Panc1 (cell line): ENCODE measurements around the gene KCNG1. TPM values are rescaled to one million over a fixed set of nuclear protein-coding genes. Genes with fewer than 3 reads are reported as not detected.

Experiments
- ATAC-seq: fragments of 200-7000 bp; cut with Tn5 transposase; 2 replicates; pipeline ENCODE4 v1.9.1; 2020; ENCODE audit warnings: mild to moderate bottlenecking, moderate library complexity
- BruUV-seq: library from RNA; stranded (reverse); fragments of 400-500 nt; replicated peaks from 2 replicates; lab custom pipeline; 2021; lab: Mats Ljungman, UMichigan
- CTCF ChIA-PET: fragments of 300-600 bp; sonication (Branson Sonifier 250); formaldehyde crosslinking; loops from one replicate; lab custom pipeline; 2022; ENCODE audit warnings: antibody characterized with exemption; lab: Charles Lee
- POLR2A ChIA-PET: fragments of 300-600 bp; sonication (Branson Sonifier 250); formaldehyde crosslinking; loops from one replicate; lab custom pipeline; 2022; ENCODE audit warnings: antibody characterized with exemption; lab: Charles Lee
- DNase-seq: peaks from one replicate; pipeline ENCODE4 v3.0.0-alpha.2; 2010; ENCODE audit warnings: low read depth, low spot score
- H3K27ac ChIP-seq: 2 replicates; pipeline ENCODE4 v1.5.1; 2011; ENCODE audit warnings: mild to moderate bottlenecking, low read length, inconsistent platforms
- H3K27me3 ChIP-seq: fragments of 200-500 bp; sonication (Bioruptor generic); 2 replicates; pipeline ENCODE4 v1.6.0; 2014; ENCODE audit warnings: low read length, inconsistent platforms; ENCODE audit not compliant: control insufficient read depth, insufficient read depth
- H3K36me3 ChIP-seq: fragments of 200-500 bp; sonication (Bioruptor generic); 2 replicates; pipeline ENCODE4 v1.5.1; 2014; ENCODE audit warnings: inconsistent platforms, mild to moderate bottlenecking, low read length, moderate library complexity; ENCODE audit not compliant: control insufficient read depth, insufficient read depth
- H3K4me1 ChIP-seq: 2 replicates; pipeline ENCODE4 v1.5.1; 2011; ENCODE audit warnings: inconsistent platforms, mild to moderate bottlenecking, low read length, moderate library complexity; ENCODE audit not compliant: control insufficient read depth, insufficient read depth
- H3K4me3 ChIP-seq, 2 experiments: 2 replicates each; pipeline ENCODE4 v1.5.1; 2011 to 2012; ENCODE audit warnings: low read depth in 2 of 2, low read length in 2 of 2, mild to moderate bottlenecking in 2 of 2, inconsistent platforms in 1 of 2, moderate library complexity in 1 of 2
- H3K9me3 ChIP-seq: fragments of 200-500 bp; sonication (Bioruptor generic); 2 replicates; pipeline ENCODE4 v1.5.1; 2014; ENCODE audit warnings: low read depth, mild to moderate bottlenecking, inconsistent platforms, low read length, moderate library complexity; ENCODE audit not compliant: control insufficient read depth, insufficient read depth
- POLR2AphosphoS5 ChIP-seq: IDR thresholded peaks from 2 replicates; pipeline ENCODE4 v1.6.1; 2012; ENCODE audit warnings: mild to moderate bottlenecking, low read depth, low read length, moderate library complexity
- SIN3A ChIP-seq: IDR thresholded peaks from 2 replicates; pipeline ENCODE4 v1.6.1; 2012; ENCODE audit warnings: low read depth, mild to moderate bottlenecking, low read length, moderate library complexity, borderline replicate concordance; ENCODE audit not compliant: insufficient read depth
- TCF7L2 ChIP-seq: IDR thresholded peaks from 2 replicates; pipeline ENCODE4 v1.6.1; 2011; ENCODE audit warnings: mild to moderate bottlenecking, low read depth, low read length, inconsistent platforms
- in situ Hi-C: cut with HindIII; loops from 2 replicates; pipeline ENCODE4 v1.10.0; 2016; ENCODE audit warnings: low sequenced_read_pairs, low pct_unique_long_range_greater_than_20kb
- intact Hi-C: fragments of 100-400 bp; cut with micrococcal nuclease; formaldehyde crosslinking; loops from one replicate; pipeline ENCODE4 v1.10.0; 2022; ENCODE audit not compliant: unreplicated experiment
- total RNA-seq: library from RNA; stranded (reverse); gene quantifications from one replicate; pipeline ENCODE4 v1.2.1, GENCODE V29; 2021; ENCODE audit not compliant: unreplicated experiment
- TF ChIP-seq, protein P1 (sequence below): fragments of 450-650 bp; IDR thresholded peaks from 2 replicates; pipeline ENCODE4 v1.5.1; 2017; ENCODE audit warnings: mild to moderate bottlenecking
- TF ChIP-seq, protein P2 (sequence below), 2 experiments: IDR thresholded peaks; 2 replicates each; pipeline ENCODE4 v1.6.1; 2011 to 2012; ENCODE audit warnings: low read depth in 2 of 2, control low read depth in 1 of 2, low read length in 1 of 2, mild to moderate bottlenecking in 1 of 2, moderate library complexity in 1 of 2; ENCODE audit not compliant: insufficient read depth in 1 of 2

KCNG1 gene
- total RNA-seq, 1 experiment from 2014 or later: 7.4 TPM

DNA sequence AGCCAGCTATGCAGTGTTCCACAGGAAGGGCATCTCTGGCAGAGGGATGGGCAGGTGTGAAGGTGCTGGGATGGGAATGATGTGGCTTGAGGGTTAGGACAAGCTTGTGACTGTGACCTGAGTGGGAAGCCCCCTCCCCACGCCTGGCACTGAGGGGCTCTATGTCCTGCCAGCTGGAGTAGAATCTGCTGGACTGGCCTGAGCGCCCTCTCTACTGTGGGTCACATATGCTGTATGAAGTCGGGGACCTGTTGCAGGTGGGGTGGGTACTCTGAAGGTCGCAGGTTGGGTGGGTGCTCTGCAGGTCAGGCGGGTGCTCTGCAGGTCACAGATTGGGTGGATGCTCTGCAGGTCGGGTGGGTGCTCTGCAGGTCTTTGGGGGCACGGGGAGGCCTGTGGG is 20.3 kb downstream of the KCNG1 start:
- ATAC-seq: no peak
- Histone ChIP-seq H3K27me3 (peaks cover under 1% of the 10 kb centered on the region), H3K27ac (no peak overlapping the region), H3K4me3 (no peak overlapping the region), H3K36me3 (no peaks in the 10 kb centered on the region), H3K4me1 (no peaks in the 10 kb centered on the region), H3K9me3 (no peaks in the 10 kb centered on the region)
- no peak for DNase-seq
- CTCF ChIA-PET: no interaction called here
- no peak for TF ChIP-seq POLR2AphosphoS5
- in situ Hi-C loops: no loop called here
- intact Hi-C loops: no loop called here
- no TSS peak for BruUV-seq
- POLR2A ChIA-PET: no interaction called here

DNA sequence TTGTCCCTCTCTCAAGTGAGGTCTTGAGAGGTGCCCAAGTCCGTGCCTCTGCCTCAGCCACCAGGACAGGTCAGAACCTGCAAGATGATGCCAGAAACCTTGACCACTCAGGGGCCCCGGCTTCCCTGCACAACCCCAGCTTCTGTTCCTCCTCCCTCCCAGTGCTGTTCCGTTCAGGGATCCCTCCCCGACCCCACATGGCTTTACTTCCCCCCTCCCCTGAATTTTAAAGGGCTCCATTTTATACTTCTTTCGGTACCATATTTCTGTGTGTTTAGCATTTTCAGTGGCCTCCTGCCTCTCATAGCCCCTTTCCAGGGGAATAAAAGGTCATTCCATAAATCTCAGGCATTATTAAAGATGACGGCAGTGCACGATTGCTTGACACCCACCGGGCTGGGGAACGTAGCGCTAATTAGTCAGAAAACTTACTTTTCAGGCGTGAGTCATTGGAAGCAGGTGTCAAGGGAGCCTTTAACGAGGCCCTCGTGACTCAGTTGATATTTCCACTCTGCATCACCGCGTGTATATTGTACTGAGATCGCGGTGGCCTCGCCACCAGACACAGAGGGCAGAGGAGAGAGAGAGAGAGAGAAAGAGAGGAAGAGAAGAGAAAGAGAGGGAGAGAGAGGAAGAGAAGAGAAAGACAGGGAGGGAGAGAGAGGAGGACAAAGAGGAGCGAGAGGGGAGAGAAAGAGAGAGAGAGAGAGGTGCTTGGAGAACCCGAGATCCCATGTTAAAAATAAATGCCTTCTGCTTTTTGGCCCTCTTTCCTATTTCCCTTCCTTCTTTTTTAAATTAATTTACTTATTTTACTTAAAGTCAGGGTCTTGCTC is 21.3 kb downstream of the KCNG1 start:
- no peak overlapping the region for H3K27ac ChIP-seq
- no peaks in the 10 kb centered on the region for H3K4me1 ChIP-seq
- TF ChIP-seq TCF7L2: no peak
- no peak for TF ChIP-seq POLR2AphosphoS5
- TF ChIP-seq, protein P1, sequence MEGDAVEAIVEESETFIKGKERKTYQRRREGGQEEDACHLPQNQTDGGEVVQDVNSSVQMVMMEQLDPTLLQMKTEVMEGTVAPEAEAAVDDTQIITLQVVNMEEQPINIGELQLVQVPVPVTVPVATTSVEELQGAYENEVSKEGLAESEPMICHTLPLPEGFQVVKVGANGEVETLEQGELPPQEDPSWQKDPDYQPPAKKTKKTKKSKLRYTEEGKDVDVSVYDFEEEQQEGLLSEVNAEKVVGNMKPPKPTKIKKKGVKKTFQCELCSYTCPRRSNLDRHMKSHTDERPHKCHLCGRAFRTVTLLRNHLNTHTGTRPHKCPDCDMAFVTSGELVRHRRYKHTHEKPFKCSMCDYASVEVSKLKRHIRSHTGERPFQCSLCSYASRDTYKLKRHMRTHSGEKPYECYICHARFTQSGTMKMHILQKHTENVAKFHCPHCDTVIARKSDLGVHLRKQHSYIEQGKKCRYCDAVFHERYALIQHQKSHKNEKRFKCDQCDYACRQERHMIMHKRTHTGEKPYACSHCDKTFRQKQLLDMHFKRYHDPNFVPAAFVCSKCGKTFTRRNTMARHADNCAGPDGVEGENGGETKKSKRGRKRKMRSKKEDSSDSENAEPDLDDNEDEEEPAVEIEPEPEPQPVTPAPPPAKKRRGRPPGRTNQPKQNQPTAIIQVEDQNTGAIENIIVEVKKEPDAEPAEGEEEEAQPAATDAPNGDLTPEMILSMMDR: no peak
- no peak for TF ChIP-seq SIN3A
- TF ChIP-seq, protein P2, sequence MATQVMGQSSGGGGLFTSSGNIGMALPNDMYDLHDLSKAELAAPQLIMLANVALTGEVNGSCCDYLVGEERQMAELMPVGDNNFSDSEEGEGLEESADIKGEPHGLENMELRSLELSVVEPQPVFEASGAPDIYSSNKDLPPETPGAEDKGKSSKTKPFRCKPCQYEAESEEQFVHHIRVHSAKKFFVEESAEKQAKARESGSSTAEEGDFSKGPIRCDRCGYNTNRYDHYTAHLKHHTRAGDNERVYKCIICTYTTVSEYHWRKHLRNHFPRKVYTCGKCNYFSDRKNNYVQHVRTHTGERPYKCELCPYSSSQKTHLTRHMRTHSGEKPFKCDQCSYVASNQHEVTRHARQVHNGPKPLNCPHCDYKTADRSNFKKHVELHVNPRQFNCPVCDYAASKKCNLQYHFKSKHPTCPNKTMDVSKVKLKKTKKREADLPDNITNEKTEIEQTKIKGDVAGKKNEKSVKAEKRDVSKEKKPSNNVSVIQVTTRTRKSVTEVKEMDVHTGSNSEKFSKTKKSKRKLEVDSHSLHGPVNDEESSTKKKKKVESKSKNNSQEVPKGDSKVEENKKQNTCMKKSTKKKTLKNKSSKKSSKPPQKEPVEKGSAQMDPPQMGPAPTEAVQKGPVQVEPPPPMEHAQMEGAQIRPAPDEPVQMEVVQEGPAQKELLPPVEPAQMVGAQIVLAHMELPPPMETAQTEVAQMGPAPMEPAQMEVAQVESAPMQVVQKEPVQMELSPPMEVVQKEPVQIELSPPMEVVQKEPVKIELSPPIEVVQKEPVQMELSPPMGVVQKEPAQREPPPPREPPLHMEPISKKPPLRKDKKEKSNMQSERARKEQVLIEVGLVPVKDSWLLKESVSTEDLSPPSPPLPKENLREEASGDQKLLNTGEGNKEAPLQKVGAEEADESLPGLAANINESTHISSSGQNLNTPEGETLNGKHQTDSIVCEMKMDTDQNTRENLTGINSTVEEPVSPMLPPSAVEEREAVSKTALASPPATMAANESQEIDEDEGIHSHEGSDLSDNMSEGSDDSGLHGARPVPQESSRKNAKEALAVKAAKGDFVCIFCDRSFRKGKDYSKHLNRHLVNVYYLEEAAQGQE (IDR thresholded peaks at IDR 0.05; ENCODE audit: insufficient read depth in 1 of 2, low read depth in 2 of 2, low read length in 1 of 2): no peak
- no TSS peak for BruUV-seq
- H3K27me3 ChIP-seq: peaks cover 6% of the 10 kb centered on the region
- H3K36me3 ChIP-seq: no peaks in the 10 kb centered on the region
- H3K9me3 ChIP-seq: no peaks in the 10 kb centered on the region
- intact Hi-C loops (no loop called here), in situ Hi-C loops (no loop called here)
- no peak overlapping the region for H3K4me3 ChIP-seq
- ATAC-seq (no peak), DNase-seq (no peak)
- POLR2A ChIA-PET: no interaction called here
- CTCF ChIA-PET: no interaction called here

DNA sequence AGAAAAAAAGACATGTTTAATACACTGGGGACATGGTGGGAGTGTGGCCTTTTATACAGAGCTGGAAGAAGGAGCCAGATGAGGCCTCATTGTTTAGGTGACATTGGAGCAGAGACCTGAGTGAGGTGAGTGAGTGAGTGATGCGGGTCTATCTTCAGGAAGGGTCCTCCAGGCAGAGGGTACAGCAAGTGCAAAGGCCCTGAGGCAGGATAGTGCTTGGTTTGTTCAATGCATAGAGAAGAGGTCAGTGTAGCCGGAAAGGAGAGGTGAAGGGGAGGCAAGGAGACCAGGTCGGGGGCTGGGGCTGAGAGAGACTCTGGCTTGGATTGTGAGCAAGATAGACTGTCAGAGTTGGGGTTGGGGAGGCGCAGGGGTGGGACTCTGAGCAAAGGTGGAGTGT is 23.6 kb downstream of the KCNG1 start:
- Histone ChIP-seq H3K4me3 (no peak overlapping the region), H3K27me3 (peaks cover 6% of the 10 kb centered on the region), H3K27ac (no peak overlapping the region), H3K9me3 (no peaks in the 10 kb centered on the region), H3K36me3 (no peaks in the 10 kb centered on the region), H3K4me1 (no peaks in the 10 kb centered on the region)
- ATAC-seq (no peak), DNase-seq (no peak)
- in situ Hi-C loops: no loop called here
- BruUV-seq: no TSS peak
- intact Hi-C loops: no loop called here
- TF ChIP-seq, protein P2 (IDR thresholded peaks at IDR 0.05; ENCODE audit: insufficient read depth in 1 of 2, low read depth in 2 of 2, low read length in 1 of 2): no peak
- TF ChIP-seq TCF7L2 (no peak), POLR2AphosphoS5 (no peak), SIN3A (no peak)
- TF ChIP-seq, protein P1: no peak
- CTCF ChIA-PET: no interaction called here
- POLR2A ChIA-PET: no interaction called here
